DOHH2 (cell line): ENCODE results near the gene SARM1.

Experiments used
- H3F3A ChIP-seq: fragments of 200-600 bp; sonication (generic), shearing (Covaris generic); 2 replicates; pipeline ENCODE4 v1.6.0; 2016; ENCODE audit warnings: antibody characterized with exemption, mild to moderate bottlenecking; ENCODE audit not compliant: control insufficient read depth, insufficient read depth
- H3K27ac ChIP-seq: fragments of 200-600 bp; sonication (generic); 2 replicates; pipeline ENCODE4 v1.5.1; 2014; ENCODE audit warnings: low read depth, mild to moderate bottlenecking, low read length, moderate library complexity
- H3K27me3 ChIP-seq: fragments of 200-600 bp; sonication (generic); 2 replicates; pipeline ENCODE4 v1.6.1; 2014; ENCODE audit warnings: mild to moderate bottlenecking, low read length, mixed read lengths; ENCODE audit not compliant: control insufficient read depth
- H3K36me3 ChIP-seq: fragments of 200-600 bp; sonication (generic); 2 replicates; pipeline ENCODE4 v1.6.1; 2014; ENCODE audit warnings: mild to moderate bottlenecking, low read length, moderate library complexity, mixed read lengths; ENCODE audit not compliant: control insufficient read depth
- H3K4me1 ChIP-seq: fragments of 200-600 bp; sonication (generic); 2 replicates; pipeline ENCODE4 v1.6.1; 2014; ENCODE audit warnings: mild to moderate bottlenecking, low read length, mixed read lengths; ENCODE audit not compliant: control insufficient read depth
- H3K4me2 ChIP-seq: fragments of 200-600 bp; sonication (generic); 2 replicates; pipeline ENCODE4 v1.6.0; 2014; ENCODE audit warnings: mild to moderate bottlenecking, low read length, moderate library complexity
- H3K4me3 ChIP-seq: fragments of 200-600 bp; sonication (generic); 2 replicates; pipeline ENCODE4 v1.5.1; 2014; ENCODE audit warnings: mild to moderate bottlenecking, low read length, mixed read lengths
- H3K79me2 ChIP-seq: fragments of 200-600 bp; sonication (generic); 2 replicates; pipeline ENCODE4 v1.6.1; 2014; ENCODE audit warnings: mild to moderate bottlenecking, low read length, mixed read lengths; ENCODE audit not compliant: control insufficient read depth
- H3K9me2 ChIP-seq: fragments of 200-600 bp; sonication (generic); replicated peaks from 2 replicates; pipeline ENCODE4 v1.6.1; 2014; ENCODE audit warnings: mild to moderate bottlenecking, low read length, mixed read lengths; ENCODE audit not compliant: control insufficient read depth
- H3K9me3 ChIP-seq: fragments of 200-600 bp; sonication (generic); 2 replicates; pipeline ENCODE4 v1.6.1; 2014; ENCODE audit warnings: antibody characterized with exemption, low read length, mixed read lengths; ENCODE audit not compliant: control insufficient read depth, insufficient read depth
- H4K20me1 ChIP-seq: fragments of 200-600 bp; sonication (generic); 2 replicates; pipeline ENCODE4 v1.6.0; 2014; ENCODE audit warnings: low read depth, mild to moderate bottlenecking, antibody characterized with exemption, low read length, moderate library complexity; ENCODE audit not compliant: control insufficient read depth, insufficient read depth
- EZH2phosphoT487 ChIP-seq: fragments of 200-600 bp; sonication (generic); IDR thresholded peaks from 2 replicates; pipeline ENCODE4 v1.6.1; 2017; ENCODE audit warnings: borderline replicate concordance, mild to moderate bottlenecking, antibody characterized with exemption, low read length, moderate library complexity, mixed read lengths
- TF ChIP-seq, protein P1 (sequence below): fragments of 200-600 bp; sonication (generic); IDR thresholded peaks from one replicate; pipeline ENCODE4 v1.5.1; 2014; ENCODE audit warnings: antibody characterized with exemption, mild to moderate bottlenecking, low read depth, low read length; ENCODE audit not compliant: poor library complexity, severe bottlenecking

SARM1 gene

DNA sequence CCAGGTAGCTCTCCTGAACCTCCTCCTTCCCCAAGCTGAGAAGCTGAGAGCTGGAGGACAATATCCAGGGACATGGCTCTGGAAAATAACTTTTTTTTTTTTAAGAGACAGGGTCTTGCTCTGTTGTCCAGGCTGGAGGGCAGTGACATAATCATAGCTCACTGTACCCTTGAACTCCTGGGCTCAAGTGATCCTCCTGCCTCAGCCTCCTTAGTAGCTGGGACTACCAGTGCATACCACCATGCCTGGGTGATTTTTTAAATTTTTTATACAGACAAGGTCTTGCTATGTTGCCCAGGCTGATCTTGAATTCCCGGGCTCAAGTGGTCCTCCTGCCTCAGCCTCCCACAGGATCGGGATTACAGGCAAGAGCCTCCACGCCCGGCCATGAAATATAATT lies 28.3 kb downstream of the SARM1 start:
- Histone ChIP-seq H3F3A (no peaks in the 10 kb centered on the region), H3K27me3 (no peaks in the 10 kb centered on the region), H3K4me3 (no peak overlapping the region), H4K20me1 (no peaks in the 10 kb centered on the region), H3K9me3 (no peaks in the 10 kb centered on the region), H3K9me2 (no peaks in the 10 kb centered on the region), H3K4me2 (no peak overlapping the region), H3K4me1 (peaks cover 13% of the 10 kb centered on the region), H3K36me3 (peaks cover 4% of the 10 kb centered on the region; the same call in 1 of the 2 replicates), H3K27ac (no peak overlapping the region), H3K79me2 (no peaks in the 10 kb centered on the region)
- TF ChIP-seq EZH2phosphoT487: no peak
- TF ChIP-seq, protein P1, sequence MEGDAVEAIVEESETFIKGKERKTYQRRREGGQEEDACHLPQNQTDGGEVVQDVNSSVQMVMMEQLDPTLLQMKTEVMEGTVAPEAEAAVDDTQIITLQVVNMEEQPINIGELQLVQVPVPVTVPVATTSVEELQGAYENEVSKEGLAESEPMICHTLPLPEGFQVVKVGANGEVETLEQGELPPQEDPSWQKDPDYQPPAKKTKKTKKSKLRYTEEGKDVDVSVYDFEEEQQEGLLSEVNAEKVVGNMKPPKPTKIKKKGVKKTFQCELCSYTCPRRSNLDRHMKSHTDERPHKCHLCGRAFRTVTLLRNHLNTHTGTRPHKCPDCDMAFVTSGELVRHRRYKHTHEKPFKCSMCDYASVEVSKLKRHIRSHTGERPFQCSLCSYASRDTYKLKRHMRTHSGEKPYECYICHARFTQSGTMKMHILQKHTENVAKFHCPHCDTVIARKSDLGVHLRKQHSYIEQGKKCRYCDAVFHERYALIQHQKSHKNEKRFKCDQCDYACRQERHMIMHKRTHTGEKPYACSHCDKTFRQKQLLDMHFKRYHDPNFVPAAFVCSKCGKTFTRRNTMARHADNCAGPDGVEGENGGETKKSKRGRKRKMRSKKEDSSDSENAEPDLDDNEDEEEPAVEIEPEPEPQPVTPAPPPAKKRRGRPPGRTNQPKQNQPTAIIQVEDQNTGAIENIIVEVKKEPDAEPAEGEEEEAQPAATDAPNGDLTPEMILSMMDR: no peak

DNA sequence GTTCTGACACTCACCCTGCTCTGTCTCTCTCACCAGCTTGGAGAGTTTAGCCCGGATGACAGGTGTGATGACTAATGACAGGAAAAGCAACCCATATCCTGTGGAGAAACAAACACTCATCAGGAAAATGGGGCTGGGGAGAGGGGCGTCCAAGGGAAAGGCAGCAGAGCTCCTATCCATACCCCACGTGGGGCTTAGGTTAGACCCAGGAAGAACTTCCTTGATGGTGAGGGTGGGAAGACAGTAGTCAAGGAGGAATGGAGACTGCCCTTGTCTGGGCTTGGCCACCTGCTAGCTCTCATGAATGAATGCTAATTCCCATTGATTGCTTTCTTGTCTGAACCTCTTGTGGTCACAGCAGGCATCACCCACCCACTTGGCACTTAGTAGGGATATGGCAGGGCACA lies 30.7 kb downstream of the SARM1 start:
- Histone ChIP-seq H3K4me2 (no peak overlapping the region), H3K4me3 (no peak overlapping the region), H3K4me1 (peaks cover 24% of the 10 kb centered on the region), H3K27me3 (0 out of 2 replicates have a peak, but pooled peaks cover 2% of the 10 kb centered on the region), H3F3A (no peaks in the 10 kb centered on the region), H3K9me3 (no peaks in the 10 kb centered on the region), H4K20me1 (no peaks in the 10 kb centered on the region), H3K36me3 (no peaks in the 10 kb centered on the region), H3K79me2 (no peaks in the 10 kb centered on the region), H3K9me2 (no peaks in the 10 kb centered on the region), H3K27ac (no peak overlapping the region)
- TF ChIP-seq, protein P1: no peak
- TF ChIP-seq EZH2phosphoT487: no peak

DNA sequence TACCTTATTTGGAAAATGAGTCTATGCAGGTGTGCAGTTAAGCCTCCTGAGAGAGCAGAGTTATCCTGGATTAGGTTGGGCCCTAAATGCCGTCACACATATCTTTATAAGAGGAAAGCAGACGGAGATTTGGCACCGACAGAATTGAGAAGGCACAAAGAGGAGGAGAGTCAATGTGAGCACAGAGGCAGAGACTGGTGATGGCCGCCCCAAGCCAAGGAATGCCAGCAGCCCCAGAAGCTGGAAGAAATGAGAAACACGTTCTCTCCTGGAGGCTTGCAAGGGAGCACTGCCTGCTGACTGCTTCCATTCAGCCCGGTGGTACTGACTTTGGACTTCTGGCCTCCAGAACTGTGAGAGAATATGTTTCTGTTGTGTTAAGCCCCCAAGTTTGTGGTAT lies 31.4 kb downstream of the SARM1 start:
- Histone ChIP-seq H3K27ac (no peak overlapping the region), H3K9me2 (no peaks in the 10 kb centered on the region), H3K4me2 (no peak overlapping the region), H3K79me2 (no peaks in the 10 kb centered on the region), H3K4me1 (peaks cover 24% of the 10 kb centered on the region), H3K9me3 (no peaks in the 10 kb centered on the region), H3K4me3 (no peak overlapping the region), H3F3A (no peaks in the 10 kb centered on the region), H4K20me1 (no peaks in the 10 kb centered on the region), H3K27me3 (0 out of 2 replicates have a peak, but pooled peaks cover 2% of the 10 kb centered on the region), H3K36me3 (no peaks in the 10 kb centered on the region)
- TF ChIP-seq EZH2phosphoT487: no peak
- TF ChIP-seq, protein P1: no peak
